Measurements from ENCODE around the gene HAUS8. TPM values are rescaled to one million over a fixed set of nuclear protein-coding genes. Genes with fewer than 3 reads are reported as not detected.

HAUS8 gene
- total and polyA plus RNA-seq, 2 donors (not counting 3 experiments of a cell fraction or from before 2014, with no cell fraction given): 9.6 to 30.3 TPM

GRCh38 chr19:17111766-17112165, 36.5 kb upstream of the HAUS8 start:
- dilution Hi-C loops (cut with MboI; ENCODE audit: extremely low pct_ligation_motif_present, low sequenced_read_pairs) (no loop called here), intact Hi-C loops (cut with micrococcal nuclease) (no loop called here)
- Histone ChIP-seq H3K36me3 (ENCODE audit: control insufficient read depth in 2 of 2, extremely low read depth in 1 of 2, insufficient read depth in 2 of 2, low read length in 2 of 2) (peaks cover 0 to 14% of the 10 kb centered on the region in 2 experiments), H3K4me1 (ENCODE audit: control insufficient read depth, extremely low read depth, insufficient read depth, low read length) (peaks cover 11% of the 10 kb centered on the region), H3K27ac (ENCODE audit: insufficient read depth, low read depth, low read length) (no peak overlapping the region), H3K4me2 (ENCODE audit: insufficient read depth, low read length) (no peak overlapping the region), H3K79me2 (ENCODE audit: control insufficient read depth, insufficient read depth, low read length) (peaks cover 66% of the 10 kb centered on the region), H3K4me3 (replicated peaks in 1 of 3; ENCODE audit: insufficient read depth in 1 of 3, low read depth in 1 of 3, low read length in 3 of 3) (no peak overlapping the region), H3K9me3 (replicated peaks; ENCODE audit: control insufficient read depth, insufficient read depth, low read length) (no peaks in the 10 kb centered on the region), H3K27me3 (ENCODE audit: control insufficient read depth in 2 of 2, insufficient read depth in 2 of 2, low read length in 2 of 2) (no peaks in the 10 kb centered on the region), H3K9me1 (replicated peaks; ENCODE audit: control insufficient read depth, extremely low read depth, insufficient read depth, low read length) (no peaks in the 10 kb centered on the region), H2AFZ (ENCODE audit: low read depth, low read length) (no peak overlapping the region), H4K20me1 (replicated peaks; ENCODE audit: control insufficient read depth, extremely low read depth, insufficient read depth, low read length) (no peaks in the 10 kb centered on the region), H3K9ac (replicated peaks; ENCODE audit: extremely low read depth, insufficient read depth, low read length) (no peak overlapping the region)
- TF ChIP-seq POLR2AphosphoS5 (IDR thresholded peaks at IDR 0.05; ENCODE audit: insufficient read depth, low read depth, low read length): no peak
- TF ChIP-seq JUN (IDR thresholded peaks at IDR 0.05; ENCODE audit: borderline replicate concordance, insufficient read depth, insufficient read length, low read depth): no peak
- no peak for TF ChIP-seq EZH2 (IDR thresholded peaks at IDR 0.05; ENCODE audit: borderline replicate concordance, low read depth, low read length, severe bottlenecking)
- no peak for TF ChIP-seq MYC (IDR thresholded peaks at IDR 0.05; ENCODE audit: low read depth, low read length)
- no peak for TF ChIP-seq GATA2 (IDR thresholded peaks at IDR 0.05; ENCODE audit: insufficient read depth, insufficient read length, low read depth, low read length)
- TF ChIP-seq FOS (IDR thresholded peaks at IDR 0.05; ENCODE audit: borderline replicate concordance, insufficient read depth, low read length): no peak
- FAIRE-seq (no peak), DNase-seq (ENCODE audit: low read depth, low spot score) (no peak)
- no TSS peak for BruUV-seq (replicated peaks)
- ChIA-PET CTCF (no interaction called here), POLR2A (no interaction called here)

DNA sequence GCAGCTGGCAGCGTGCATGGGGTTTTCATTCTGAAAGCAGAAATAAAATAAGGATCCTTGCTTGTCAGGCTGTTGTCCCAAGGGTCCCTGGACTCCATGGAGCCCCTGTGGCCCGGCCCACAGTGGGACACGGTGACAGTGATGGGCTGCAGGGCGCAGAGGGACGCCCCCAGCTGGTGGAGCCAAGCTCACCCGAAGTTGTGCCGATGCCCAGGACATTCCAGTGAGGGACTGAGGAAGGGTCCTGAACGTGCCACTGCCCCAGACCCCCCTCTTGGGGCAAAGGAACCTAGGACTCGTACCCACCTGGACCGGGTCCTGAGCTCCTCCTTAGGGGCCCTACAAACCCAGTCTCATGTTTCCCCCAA, 35.3 kb upstream of the HAUS8 start:
- Histone ChIP-seq H3K36me3 (ENCODE audit: control insufficient read depth in 2 of 2, extremely low read depth in 1 of 2, insufficient read depth in 2 of 2, low read length in 2 of 2) (peaks cover 0 to 12% of the 10 kb centered on the region in 2 experiments), H3K27ac (ENCODE audit: insufficient read depth, low read depth, low read length) (no peak overlapping the region), H2AFZ (ENCODE audit: low read depth, low read length) (no peak overlapping the region), H4K20me1 (replicated peaks; ENCODE audit: control insufficient read depth, extremely low read depth, insufficient read depth, low read length) (no peaks in the 10 kb centered on the region), H3K4me3 (replicated peaks in 1 of 3; ENCODE audit: insufficient read depth in 1 of 3, low read depth in 1 of 3, low read length in 3 of 3) (no peak overlapping the region), H3K4me2 (ENCODE audit: insufficient read depth, low read length) (no peak overlapping the region), H3K4me1 (ENCODE audit: control insufficient read depth, extremely low read depth, insufficient read depth, low read length) (peaks cover 11% of the 10 kb centered on the region), H3K27me3 (ENCODE audit: control insufficient read depth in 2 of 2, insufficient read depth in 2 of 2, low read length in 2 of 2) (no peaks in the 10 kb centered on the region), H3K79me2 (ENCODE audit: control insufficient read depth, insufficient read depth, low read length) (peaks cover 67% of the 10 kb centered on the region), H3K9me1 (replicated peaks; ENCODE audit: control insufficient read depth, extremely low read depth, insufficient read depth, low read length) (no peaks in the 10 kb centered on the region), H3K9me3 (replicated peaks; ENCODE audit: control insufficient read depth, insufficient read depth, low read length) (no peaks in the 10 kb centered on the region), H3K9ac (replicated peaks; ENCODE audit: extremely low read depth, insufficient read depth, low read length) (no peak overlapping the region)
- dilution Hi-C loops (cut with MboI; ENCODE audit: extremely low pct_ligation_motif_present, low sequenced_read_pairs) (no loop called here), intact Hi-C loops (cut with micrococcal nuclease) (no loop called here)
- no peak for FAIRE-seq
- ChIA-PET POLR2A (no interaction called here), CTCF (no interaction called here)
- BruUV-seq (replicated peaks): no TSS peak
- no peak for TF ChIP-seq FOS (IDR thresholded peaks at IDR 0.05; ENCODE audit: borderline replicate concordance, insufficient read depth, low read length)
- no peak for DNase-seq (ENCODE audit: low read depth, low spot score)
